HG03457 (cell line): Measurements from ENCODE around the gene STAP1.
"Not testable (repeated sequence)": the region's sequence is repeated elsewhere in the genome, so short reads cannot be mapped to it uniquely, and the experiment has no call there.

Source experiments
- ATAC-seq: cut with Tn5 transposase; IDR thresholded peaks from one replicate; pipeline ENCODE4 v1.9.1; 2021; ENCODE audit warnings: moderate number of reproducible peaks; ENCODE audit not compliant: unreplicated experiment

STAP1 gene

DNA sequence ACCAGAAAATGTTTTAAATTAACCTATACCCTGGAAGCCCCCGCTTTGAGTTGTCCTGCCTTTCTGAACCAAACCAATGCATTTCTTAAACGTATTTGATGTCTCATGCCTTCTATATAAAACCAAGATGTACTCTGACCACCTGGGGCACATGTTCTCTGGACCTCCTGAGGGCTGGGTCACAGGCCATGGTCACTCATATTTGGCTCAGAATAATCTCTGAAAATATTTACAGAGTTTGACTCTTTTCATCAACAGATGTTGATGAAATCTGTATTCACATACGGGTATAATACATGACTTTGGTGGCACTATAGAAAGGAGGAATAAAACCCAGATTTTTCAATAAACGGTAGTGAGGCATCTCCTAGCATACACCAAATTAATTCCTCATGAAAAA lies 55.7 kb downstream of the STAP1 start:
- ATAC-seq, result no peak

DNA sequence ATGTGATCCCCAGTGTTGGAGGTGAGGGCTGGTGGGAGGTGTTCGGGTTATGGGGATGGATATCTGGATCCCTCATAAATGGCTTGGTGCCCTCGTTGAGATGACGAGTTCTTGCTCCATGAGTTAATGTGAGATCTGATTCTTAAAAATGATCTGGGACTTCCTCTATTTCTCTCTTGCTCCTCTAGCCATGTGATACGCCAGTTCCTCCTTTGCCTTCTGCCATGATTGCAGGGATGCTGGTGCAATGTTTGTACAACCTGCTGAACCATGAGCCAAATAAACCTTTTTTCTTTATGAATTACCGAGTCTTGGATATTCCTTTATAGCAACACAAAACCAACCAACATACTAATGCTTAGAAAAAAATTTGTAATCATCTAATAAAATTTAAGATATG lies 56.6 kb downstream of the STAP1 start:
- no peak for ATAC-seq

DNA sequence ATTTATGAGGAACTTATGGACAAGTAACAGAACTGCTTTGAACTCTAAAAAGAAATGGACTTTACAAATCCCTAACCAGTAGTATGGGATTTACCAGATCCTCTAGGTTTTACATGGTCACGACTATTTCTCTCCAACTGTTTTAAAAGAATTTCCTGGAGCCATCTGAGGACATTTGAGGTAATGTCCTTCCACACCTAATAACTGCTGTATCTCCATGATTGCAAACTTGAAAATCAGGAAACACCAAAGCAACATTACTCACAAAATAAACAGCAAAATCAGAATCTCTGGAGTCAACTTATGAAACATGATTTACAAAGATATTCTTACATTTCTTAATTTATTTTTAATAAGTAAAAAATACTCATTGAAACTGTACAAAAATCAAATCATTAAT lies 58.0 kb downstream of the STAP1 start:
- no peak for ATAC-seq

DNA sequence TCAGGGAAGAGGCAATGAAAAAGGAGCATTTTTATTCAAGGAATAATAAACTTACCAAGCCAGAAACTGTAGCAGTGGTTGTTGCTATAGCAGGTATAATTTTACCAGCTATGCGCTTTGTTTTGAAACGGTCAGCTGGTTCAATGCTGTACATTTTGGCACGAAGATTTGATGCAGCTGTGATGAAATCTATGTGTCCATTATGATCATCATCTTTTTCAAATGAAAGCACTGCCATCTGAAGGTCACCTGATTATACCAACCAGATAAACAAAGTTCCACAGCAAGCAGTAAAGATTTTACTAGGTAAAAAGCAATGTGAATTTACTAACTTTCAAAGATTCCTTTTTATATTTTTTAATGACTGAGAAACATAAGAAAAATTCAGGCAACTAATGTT lies 66.4 kb downstream of the STAP1 start:
- no peak for ATAC-seq

DNA sequence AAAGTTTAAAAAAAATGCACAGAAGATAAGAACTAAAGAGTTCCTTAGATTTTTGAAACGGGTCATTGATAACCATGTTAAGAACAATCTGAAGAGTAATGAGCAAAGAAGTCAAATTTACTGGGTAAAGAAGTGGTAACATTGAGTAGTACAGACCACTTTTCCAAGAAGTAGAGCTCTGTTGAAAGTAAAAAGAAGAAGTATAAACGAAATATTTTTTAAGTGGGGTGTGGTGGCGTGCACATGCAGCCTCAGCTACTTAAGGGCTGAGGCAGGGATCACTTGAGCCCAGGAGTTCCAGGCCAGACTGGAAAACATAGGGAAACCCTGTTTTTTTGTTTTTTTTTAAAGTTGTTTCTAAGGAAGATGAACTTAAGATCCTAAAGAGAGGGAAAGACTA lies 74.0 kb downstream of the STAP1 start:
- no peak for ATAC-seq

DNA sequence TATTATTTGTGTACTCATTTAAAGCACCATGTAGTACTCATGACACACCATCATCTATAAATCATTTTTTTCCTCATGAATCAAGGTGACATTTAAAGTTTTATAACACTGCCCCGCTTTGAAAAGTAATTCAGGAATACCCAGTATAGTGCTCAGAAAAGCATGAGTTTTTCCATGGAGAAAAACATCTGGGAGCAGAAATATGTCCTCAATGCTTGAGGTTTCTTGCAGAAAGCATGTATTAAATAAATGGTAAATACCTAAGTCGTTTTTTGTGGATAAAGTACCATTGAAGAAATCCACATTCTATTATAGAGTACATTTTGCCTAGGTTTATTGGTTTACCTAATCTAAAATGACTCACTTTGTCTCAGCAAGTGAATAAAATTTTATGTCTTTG lies 76.2 kb downstream of the STAP1 start:
- no peak for ATAC-seq

DNA sequence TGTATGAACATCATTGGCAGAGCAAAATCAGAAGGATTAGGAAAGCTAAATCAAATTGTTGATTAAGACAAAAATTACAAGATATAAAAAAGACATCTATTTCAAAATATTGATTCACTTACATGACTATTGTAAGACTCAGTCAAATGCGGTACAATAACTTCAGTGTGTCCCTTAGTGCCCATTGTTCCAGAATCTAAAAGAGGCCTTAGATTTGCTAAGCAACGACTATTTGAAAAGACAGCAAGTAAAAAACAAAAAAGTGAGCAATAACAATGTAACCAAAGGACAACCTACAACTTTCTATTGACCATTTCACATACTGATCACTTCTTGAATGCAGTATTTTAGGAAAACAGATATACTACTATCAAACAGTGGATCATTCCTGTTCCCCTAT lies 76.8 kb downstream of the STAP1 start:
- ATAC-seq, result no peak

DNA sequence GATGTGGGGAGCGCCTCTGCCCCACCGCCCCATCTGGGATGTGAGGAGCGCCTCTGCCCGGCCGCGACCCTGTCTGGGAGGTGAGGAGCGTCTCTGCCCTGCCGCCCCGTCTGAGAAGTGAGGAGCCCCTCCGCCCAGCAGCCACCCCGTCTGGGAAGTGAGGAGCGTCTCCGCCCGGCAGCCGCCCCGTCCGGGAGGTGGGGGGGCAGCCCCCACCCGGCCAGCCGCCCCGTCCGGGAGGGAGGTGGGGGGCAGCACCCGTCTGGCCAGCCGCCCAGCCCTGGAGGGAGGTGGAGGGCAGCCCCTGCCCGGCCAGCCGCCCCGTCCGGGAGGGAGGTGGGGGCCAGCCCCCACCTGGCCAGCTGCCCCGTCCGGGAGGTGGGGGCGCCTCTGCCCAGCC lies 78.5 kb downstream of the STAP1 start:
- not testable (repeated sequence) for ATAC-seq

DNA sequence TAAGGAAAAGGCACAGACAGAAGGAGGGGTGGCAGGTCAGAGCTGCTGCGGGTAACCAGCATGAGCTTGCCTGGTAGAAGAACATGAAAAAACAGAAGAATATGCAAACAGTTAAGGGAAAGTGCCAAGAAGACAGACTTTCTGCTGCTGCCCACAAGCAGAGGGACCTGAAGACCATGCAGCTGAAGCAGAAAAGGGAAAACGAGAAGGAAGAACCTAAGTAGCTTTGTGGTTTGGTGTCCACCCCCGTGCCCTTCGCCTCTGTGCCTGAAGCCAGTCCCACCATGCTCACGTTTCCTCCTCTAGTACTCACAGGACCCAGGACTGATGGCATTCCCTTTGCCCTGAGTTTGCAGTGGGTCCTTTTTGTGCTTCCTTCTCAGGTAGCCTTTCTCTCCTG lies 79.6 kb downstream of the STAP1 start:
- no peak for ATAC-seq

DNA sequence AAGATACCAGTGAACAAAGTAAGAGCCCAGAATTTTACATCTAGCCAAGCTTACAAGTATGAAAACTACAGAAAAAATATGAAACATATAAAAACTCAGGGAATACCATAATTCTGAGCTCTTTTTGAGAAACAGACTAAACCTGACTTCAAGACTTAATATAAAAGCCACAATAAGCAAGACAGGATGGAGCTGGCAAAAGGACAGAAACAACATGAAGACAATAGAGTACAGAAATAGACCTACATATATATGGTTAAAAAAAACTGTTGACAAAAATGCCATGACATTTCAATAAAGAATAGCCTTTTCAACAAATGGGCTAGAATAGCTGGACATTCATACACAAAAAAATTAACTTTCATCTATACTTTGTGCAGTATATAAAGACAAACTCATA lies 93.0 kb downstream of the STAP1 start:
- no peak for ATAC-seq
